GM19238 (cell line): ENCODE measurements around the gene SCAF1.
A peak's percentile ranks its signal among the peaks of the same experiment; 100 is the strongest.

Source experiments
- DNase-seq: peaks from one replicate; pipeline ENCODE4 v3.0.0; 2011; ENCODE audit warnings: low spot score; ENCODE audit not compliant: insufficient read length

The SCAF1 gene

GRCh38 chr19:49684983-49685553 lies 43.1 kb downstream of the SCAF1 start:
- DNase-seq = no peak

- DNase-seq = no peak
Observed at GRCh38 chr19:49685845-49686332, 43.9 kb downstream of the SCAF1 start.

- no peak for DNase-seq
Observed at GRCh38 chr19:49686503-49687088, 44.6 kb downstream of the SCAF1 start.

- no peak for DNase-seq
Observed at GRCh38 chr19:49687150-49687549, 45.1 kb downstream of the SCAF1 start.

GRCh38 chr19:49687566-49688316 lies 45.7 kb downstream of the SCAF1 start:
- DNase-seq = no peak

- DNase-seq = no peak
Observed at GRCh38 chr19:49688531-49689132, 46.6 kb downstream of the SCAF1 start.

GRCh38 chr19:49689133-49690078 lies 47.4 kb downstream of the SCAF1 start, which contains the start of gene ADM5:
TSS of gene ADM5 (plus strand) at chr19:49689594. CDS start at chr19:49689838, 244 bp downstream.
- DNase-seq = no peak

GRCh38 chr19:49690079-49690655 lies 48.2 kb downstream of the SCAF1 start:
- DNase-seq = no peak

- peak; percentile 56 for DNase-seq
Observed at GRCh38 chr19:49690656-49691242, 48.7 kb downstream of the SCAF1 start, which contains the start of gene CPT1C. TSS of gene CPT1C (plus strand) at chr19:49691116. CDS start at chr19:49692253, 1,137 bp downstream.

GRCh38 chr19:49691243-49692146 lies 49.5 kb downstream of the SCAF1 start:
- peak; percentile 55 for DNase-seq

- no peak for DNase-seq
Observed at GRCh38 chr19:49692147-49692506, 50.1 kb downstream of the SCAF1 start.

GRCh38 chr19:49696115-49696514 lies 54.1 kb downstream of the SCAF1 start:
- DNase-seq = no peak

- DNase-seq = no peak
Observed at GRCh38 chr19:49696865-49697264, 54.9 kb downstream of the SCAF1 start.

GRCh38 chr19:49699364-49699763 lies 57.4 kb downstream of the SCAF1 start:
- no peak for DNase-seq

GRCh38 chr19:49700563-49700962 lies 58.6 kb downstream of the SCAF1 start:
- DNase-seq = no peak

GRCh38 chr19:49701271-49701786 lies 59.3 kb downstream of the SCAF1 start:
- DNase-seq = no peak

- DNase-seq = no peak
Observed at GRCh38 chr19:49704888-49705642, 63.1 kb downstream of the SCAF1 start.

- no peak for DNase-seq
Observed at GRCh38 chr19:49705919-49706318, 63.9 kb downstream of the SCAF1 start.
